Muscle of arm (tissue), 12 donors: Measurements from ENCODE around the gene HDAC4. TPM values are rescaled to one million over a fixed set of nuclear protein-coding genes. Genes with fewer than 3 reads are reported as not detected.

ENCODE experiments used
- DNase-seq: peaks from one replicate; pipeline ENCODE4 v3.0.0-alpha.2; 2013
- polyA plus RNA-seq, 12 donors: library from polyadenylated mRNA; unstranded; fragments of 120-200 nt; gene quantifications; one replicate each; pipeline ENCODE4 v1.2.1, GENCODE V29; 2013; ENCODE audit not compliant: insufficient read length in 12 of 12

The HDAC4 gene
- polyA plus RNA-seq, 12 donors = 10.0 to 23.7 (median 13.5) TPM; not detected in 1

GRCh38 chr2:239329284-239329971, 71.4 kb downstream of the HDAC4 start:
- no peak for DNase-seq

GRCh38 chr2:239328351-239329191, 72.2 kb downstream of the HDAC4 start:
- DNase-seq = no peak

GRCh38 chr2:239327536-239328350, 73.1 kb downstream of the HDAC4 start:
- no peak for DNase-seq

DNA sequence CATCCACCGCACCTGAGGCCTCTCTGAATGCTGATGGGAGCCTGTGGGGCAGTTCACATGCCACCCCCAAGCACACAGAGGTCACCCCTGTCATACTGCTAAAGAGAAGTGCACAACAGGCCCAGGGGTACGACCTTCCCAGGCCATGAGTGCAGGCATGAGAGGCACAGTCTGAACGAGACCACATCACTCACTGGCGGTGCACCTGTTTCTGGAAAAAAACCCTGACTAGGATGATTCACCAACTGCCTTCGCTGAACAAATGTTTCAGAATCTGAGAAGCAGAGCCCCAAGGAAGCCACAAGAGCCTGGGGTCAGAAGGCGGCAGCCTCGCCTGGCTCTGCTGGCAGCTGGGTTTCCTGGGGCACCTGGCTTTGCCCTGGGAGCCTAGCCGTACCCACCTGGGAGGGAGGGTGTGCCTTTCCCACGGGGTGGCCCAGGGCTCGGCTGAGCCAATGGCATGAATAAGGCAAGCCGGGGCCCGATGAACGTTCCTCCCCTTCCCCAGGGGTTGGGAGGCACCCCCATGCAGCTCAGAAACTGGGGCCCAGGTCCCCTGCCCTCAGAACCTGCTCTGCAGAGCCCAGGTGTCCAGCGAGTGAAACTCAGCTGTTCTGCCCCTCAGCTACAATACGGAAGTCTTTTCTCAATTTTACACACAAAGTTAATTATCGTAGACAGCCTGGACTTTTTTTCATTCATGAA, 73.8 kb downstream of the HDAC4 start:
- no peak for DNase-seq

DNA sequence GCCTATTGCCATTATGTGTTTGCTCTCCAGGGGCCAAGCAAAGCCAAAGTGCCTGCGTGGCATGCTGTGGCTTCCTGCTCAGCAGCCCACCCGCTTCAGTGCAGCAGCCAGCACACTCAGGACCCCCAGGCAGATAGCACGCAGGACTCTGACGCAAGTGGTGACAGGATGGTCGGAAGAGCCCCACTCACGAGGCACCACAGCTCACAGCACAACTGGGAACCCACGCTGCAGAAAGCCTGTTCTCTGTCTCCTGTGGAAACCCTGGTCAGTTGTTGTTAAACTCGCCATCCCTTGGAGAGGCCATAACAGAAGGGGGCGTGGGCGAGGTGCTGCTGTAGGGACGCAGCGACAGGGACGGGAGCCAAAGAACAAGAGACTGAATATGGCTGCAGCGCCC, 76.4 kb downstream of the HDAC4 start:
- DNase-seq = no peak

GRCh38 chr2:239323447-239323846, 77.4 kb downstream of the HDAC4 start:
- no peak for DNase-seq

DNA sequence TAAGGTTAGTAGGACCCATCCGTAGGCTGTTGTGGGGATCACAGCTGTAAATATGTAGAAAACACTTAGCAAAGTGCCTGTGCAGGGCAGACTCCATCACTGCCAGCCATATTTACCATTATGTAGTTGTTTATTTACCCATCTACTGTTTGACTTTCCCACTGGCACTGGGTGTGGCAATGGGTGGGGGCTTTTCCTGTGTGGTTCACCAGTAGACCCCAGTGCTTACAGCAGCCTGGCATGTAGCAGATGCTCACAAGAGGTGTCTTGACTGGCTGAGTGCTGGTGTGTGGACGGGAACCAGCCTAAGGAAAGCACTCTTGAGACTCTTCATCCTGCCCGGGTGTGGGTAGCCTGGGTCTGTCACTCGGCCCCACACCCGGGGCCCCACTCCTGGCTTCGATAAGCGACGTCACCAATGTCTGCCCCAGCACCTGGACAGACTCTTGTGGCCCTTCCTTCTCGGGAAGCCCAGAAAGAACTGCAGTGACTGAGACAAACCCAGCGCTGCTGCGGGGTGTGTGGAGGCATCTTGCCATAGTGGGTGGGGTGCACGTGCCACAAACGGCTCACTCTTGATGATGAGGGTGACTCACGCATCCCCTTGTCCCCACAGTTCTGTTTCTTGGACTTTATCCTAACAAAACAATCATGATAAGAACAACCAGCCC, 78.3 kb downstream of the HDAC4 start:
- no peak for DNase-seq

DNA sequence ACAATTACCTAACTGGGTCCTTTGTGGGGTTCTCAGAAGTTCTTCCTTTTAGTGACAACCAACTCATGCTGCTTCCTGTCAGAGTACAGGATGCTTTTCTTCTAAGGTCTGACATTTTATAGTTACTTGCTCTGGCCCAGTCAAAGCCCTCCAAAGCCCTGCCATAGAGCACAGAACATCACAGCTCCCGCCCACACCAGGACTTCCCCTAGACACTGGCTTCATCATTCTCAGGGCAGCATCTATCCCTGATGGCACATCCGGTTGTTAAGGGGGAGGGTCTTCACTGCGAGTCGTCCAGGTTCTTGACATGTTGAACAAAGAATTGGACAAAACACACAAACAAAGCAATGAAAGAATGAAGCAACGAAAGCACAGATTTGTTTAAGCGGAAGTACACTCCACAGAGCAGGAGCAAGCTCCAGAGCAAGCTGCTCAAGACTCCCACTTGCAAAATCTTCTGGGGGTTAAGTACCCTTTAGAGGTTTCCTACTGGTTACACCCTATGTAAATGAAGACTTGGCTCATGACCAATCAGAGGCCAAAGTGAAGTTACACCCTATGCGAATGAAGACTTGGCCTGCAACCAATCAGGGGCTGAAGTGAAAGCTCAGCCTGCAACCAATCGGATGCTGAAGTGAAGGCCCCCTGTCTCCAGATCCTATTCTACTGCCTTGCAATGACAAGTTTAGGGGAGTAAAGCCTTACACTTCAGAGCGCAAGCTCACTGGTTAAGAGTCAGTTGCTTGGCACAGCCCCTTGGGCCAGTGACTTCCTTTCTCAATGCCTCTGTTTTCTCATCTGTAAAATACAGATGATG, 79.0 kb downstream of the HDAC4 start:
- DNase-seq = no peak

DNA sequence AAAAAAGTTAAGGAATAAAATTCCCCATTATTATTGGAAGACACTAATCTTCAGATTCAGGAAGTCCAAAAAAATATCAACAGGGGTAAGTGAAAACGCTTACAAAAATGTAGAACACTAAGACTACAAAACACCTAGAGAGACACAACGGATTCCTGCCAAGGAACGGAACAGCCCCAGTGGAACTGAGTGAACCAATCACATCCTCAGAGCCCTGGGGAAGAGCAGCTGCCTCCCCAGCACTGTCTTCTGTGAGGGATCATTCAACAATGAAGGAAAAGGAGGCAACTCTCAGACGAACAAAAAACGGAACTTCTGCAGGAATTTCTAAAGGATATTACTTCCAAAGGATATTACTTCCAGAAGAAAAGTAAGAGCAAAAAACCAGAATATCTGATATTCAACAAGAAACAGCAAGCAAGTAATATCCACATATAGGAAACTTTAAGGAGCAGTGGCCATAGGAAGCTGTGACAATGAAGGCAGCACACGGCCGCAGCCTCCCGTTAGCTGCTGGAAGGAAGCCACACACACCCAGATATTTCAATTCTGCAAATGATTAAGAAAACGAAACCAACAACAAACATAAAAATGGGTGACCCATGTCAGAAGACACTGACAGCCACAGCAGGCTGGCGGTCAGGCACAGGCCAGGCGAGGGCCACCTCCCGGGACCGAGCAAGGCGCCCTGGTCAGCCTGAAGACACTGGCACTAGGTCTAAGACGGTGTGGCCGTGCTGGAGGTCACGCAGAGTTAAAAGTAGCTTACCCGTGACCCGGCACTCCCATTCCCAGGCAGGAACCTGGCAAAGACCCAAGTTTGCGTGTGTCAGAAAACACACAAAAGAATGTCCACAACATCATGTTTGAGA, 81.8 kb downstream of the HDAC4 start:
- DNase-seq = no peak

DNA sequence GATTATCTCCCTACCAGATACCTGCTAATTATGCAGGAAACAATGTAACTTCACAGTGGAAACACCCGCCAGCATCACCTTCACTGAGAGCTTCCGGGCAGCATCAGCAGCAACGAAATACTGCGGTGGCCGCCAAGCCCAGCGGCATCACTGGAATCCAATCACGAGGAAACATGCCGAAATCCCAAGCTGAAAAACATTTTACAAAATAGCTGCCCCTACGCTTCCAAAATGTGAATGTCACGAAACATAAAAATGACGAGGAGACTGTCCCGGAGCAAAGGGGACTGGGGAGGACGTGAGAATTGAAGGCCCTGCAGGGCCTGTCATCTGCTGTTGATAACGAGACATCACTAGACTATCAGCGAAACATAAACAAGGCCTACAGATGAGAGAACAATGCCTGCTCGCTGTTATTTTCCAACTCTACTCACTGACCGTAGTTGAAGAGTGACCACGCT, 82.6 kb downstream of the HDAC4 start:
- DNase-seq = no peak

GRCh38 chr2:239316562-239317465, 84.0 kb downstream of the HDAC4 start:
- DNase-seq = no peak

GRCh38 chr2:239315308-239315707, 85.5 kb downstream of the HDAC4 start:
- DNase-seq = no peak

DNA sequence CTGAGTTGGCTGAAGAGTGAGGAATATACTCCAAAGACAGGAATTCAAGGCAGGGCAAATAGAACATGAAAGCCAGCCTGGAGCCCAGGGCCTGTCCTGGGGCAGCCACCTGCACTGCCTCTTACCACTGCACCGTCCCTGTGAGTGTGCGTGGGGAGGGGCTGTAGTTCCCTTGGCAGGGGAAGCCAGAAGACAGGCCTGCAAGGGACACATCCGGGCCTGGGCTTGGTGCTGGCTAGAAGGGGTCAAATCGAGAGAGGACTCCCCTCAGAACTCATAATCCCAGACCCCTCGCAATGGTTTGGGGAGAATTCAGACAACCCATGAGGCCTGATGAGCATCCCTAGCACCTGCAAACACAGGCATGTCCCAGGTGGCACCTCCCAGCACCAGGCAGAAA, 87.0 kb downstream of the HDAC4 start:
- DNase-seq = no peak

- no peak for DNase-seq
Measured at GRCh38 chr2:239312741-239313667, 87.8 kb downstream of the HDAC4 start.

DNA sequence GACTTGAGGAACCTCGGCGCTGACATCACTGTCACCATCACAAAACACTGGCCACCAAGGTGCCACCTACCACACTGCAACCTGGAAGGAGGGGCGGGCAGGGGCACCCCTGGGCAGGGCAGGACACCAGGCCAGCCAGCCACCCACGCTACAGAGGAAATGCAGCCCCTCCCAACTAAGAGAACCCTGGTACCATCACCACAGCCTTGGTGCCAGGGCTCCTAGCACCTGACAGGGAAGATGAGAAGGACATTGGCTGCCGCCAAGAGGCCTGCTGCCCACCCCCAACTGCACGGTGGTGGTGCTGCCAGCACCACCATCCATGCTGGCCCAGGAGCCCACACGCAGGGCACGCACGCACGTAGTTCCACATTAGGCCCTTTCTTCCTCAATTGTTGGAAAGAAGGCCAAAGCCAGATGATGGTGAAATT, 88.7 kb downstream of the HDAC4 start:
- no peak for DNase-seq

GRCh38 chr2:239311132-239312040, 89.4 kb downstream of the HDAC4 start:
- DNase-seq = no peak
